HCT116 (cell line): ENCODE measurements around the gene PXMP4. TPM values are rescaled to one million over a fixed set of nuclear protein-coding genes. Genes with fewer than 3 reads are reported as not detected.

Source experiments
- ATAC-seq: fragments of 200-7000 bp; cut with Tn5 transposase; 2 replicates; pipeline ENCODE4 v1.9.1; 2020; ENCODE audit warnings: mild to moderate bottlenecking, moderate library complexity
- BruUV-seq: library from RNA; stranded (reverse); fragments of 400-500 nt; replicated peaks from 2 replicates; lab custom pipeline; 2021; lab: Mats Ljungman, UMichigan
- CTCF ChIA-PET: fragments of 300-600 bp; sonication (Branson Sonifier 250); formaldehyde crosslinking; loops from one replicate; lab custom pipeline; 2021; ENCODE audit warnings: antibody characterized with exemption; lab: Charles Lee
- POLR2A ChIA-PET: fragments of 300-600, 350-600 bp; sonication (Branson Sonifier 250); formaldehyde crosslinking; loops from one replicate; lab custom pipeline; 2021; ENCODE audit warnings: antibody characterized with exemption; lab: Charles Lee
- RAD21 ChIA-PET, 2 experiments: fragments of 300-600 bp; sonication (Branson Sonifier 250); formaldehyde crosslinking; loops; one replicate each; lab custom pipeline; 2023; ENCODE audit warnings: low total read pairs in 2 of 2; ENCODE audit not compliant: uncharacterized antibody in 2 of 2, unreplicated experiment in 2 of 2, low non-redundant PET in 1 of 2; lab: Charles Lee
- DNase-seq: peaks from one replicate; pipeline ENCODE4 v3.0.0-alpha.2; 2010; ENCODE audit warnings: low read depth, low spot score
- H2AFZ ChIP-seq: fragments of 200-600 bp; shearing (Covaris generic), sonication (generic); 2 replicates; pipeline ENCODE4 v1.6.1; 2017; ENCODE audit warnings: low read depth, mixed run types, mixed read lengths, antibody characterized with exemption, low read length; ENCODE audit not compliant: poor library complexity, severe bottlenecking
- H3K27ac ChIP-seq: 2 replicates; pipeline ENCODE4 v1.5.1; 2012; ENCODE audit warnings: low read depth, low read length
- H3K27me3 ChIP-seq: fragments of 200-600 bp; sonication (generic); 2 replicates; pipeline ENCODE4 v1.6.1; 2016; ENCODE audit warnings: mixed run types, low read length, mixed read lengths; ENCODE audit not compliant: insufficient read depth
- H3K36me3 ChIP-seq, 2 experiments: fragments of 200-500 bp in 1 of 2; fragments of 200-600 bp in 1 of 2; sonication (Bioruptor generic) in 1 of 2; sonication (generic) in 1 of 2; 2 replicates each; pipeline versions ENCODE4 v1.5.1 to v1.6.1; 2014 to 2016; ENCODE audit warnings: low read length in 2 of 2, inconsistent platforms in 1 of 2, mixed read lengths in 1 of 2, mixed run types in 1 of 2; ENCODE audit not compliant: insufficient read depth in 2 of 2, control insufficient read depth in 1 of 2
- H3K4me1 ChIP-seq, 2 experiments: fragments of 200-600 bp in 1 of 2; sonication (generic) in 1 of 2; 2 replicates each; pipeline versions ENCODE4 v1.5.1 to v1.6.1; 2012 to 2017; ENCODE audit warnings: low read length in 2 of 2, inconsistent platforms in 1 of 2, mild to moderate bottlenecking in 1 of 2, mixed read lengths in 1 of 2, mixed run types in 1 of 2, moderate library complexity in 1 of 2; ENCODE audit not compliant: insufficient read depth in 2 of 2, control insufficient read depth in 1 of 2
- H3K4me2 ChIP-seq: fragments of 200-600 bp; sonication (generic); 2 replicates; pipeline ENCODE4 v1.6.1; 2017; ENCODE audit warnings: mixed run types, low read length, mixed read lengths
- H3K4me3 ChIP-seq, 2 experiments: fragments of 200-600 bp in 1 of 2; sonication (generic) in 1 of 2; replicated peaks in 1 of 2; 2 replicates each; pipeline ENCODE4 v1.5.1; 2011 to 2016; ENCODE audit warnings: low read length in 2 of 2, control low read depth in 1 of 2, low read depth in 1 of 2, mild to moderate bottlenecking in 1 of 2, mixed read lengths in 1 of 2, mixed run types in 1 of 2
- H3K79me2 ChIP-seq: fragments of 200-600 bp; sonication (generic); 2 replicates; pipeline ENCODE4 v1.6.1; 2017; ENCODE audit warnings: mild to moderate bottlenecking, mixed run types, low read length, moderate library complexity, mixed read lengths; ENCODE audit not compliant: insufficient read depth
- H3K9ac ChIP-seq: fragments of 200-600 bp; sonication (generic); 2 replicates; pipeline ENCODE4 v1.6.1; 2016; ENCODE audit warnings: low read length, mixed read lengths
- H3K9me2 ChIP-seq: fragments of 200-600 bp; sonication (generic), shearing (Covaris generic); 2 replicates; pipeline ENCODE4 v1.6.1; 2017; ENCODE audit warnings: mixed run types, mild to moderate bottlenecking, moderate library complexity; ENCODE audit not compliant: insufficient read depth
- H3K9me3 ChIP-seq, 2 experiments: fragments of 200-500 bp in 1 of 2; fragments of 200-600 bp in 1 of 2; sonication (Bioruptor generic) in 1 of 2; sonication (generic) in 1 of 2; 2 replicates each; pipeline ENCODE4 v1.6.1; 2014 to 2017; ENCODE audit warnings: low read length in 2 of 2, mixed read lengths in 2 of 2, inconsistent platforms in 1 of 2, low read depth in 1 of 2, mild to moderate bottlenecking in 1 of 2, mixed run types in 1 of 2, moderate library complexity in 1 of 2; ENCODE audit not compliant: control insufficient read depth in 1 of 2, insufficient read depth in 1 of 2
- H4K20me1 ChIP-seq: fragments of 200-600 bp; sonication (generic), shearing (Covaris generic); 2 replicates; pipeline ENCODE4 v1.6.1; 2017; ENCODE audit warnings: mixed run types, mild to moderate bottlenecking, moderate library complexity; ENCODE audit not compliant: insufficient read depth
- CEBPB ChIP-seq: IDR thresholded peaks from 2 replicates; pipeline ENCODE4 v1.6.1; 2012; ENCODE audit warnings: low read depth
- EGR1 ChIP-seq: IDR thresholded peaks from 2 replicates; pipeline ENCODE4 v1.6.1; 2012; ENCODE audit warnings: low read depth
- ELF1 ChIP-seq: IDR thresholded peaks from 2 replicates; pipeline ENCODE4 v1.6.1; 2012; ENCODE audit warnings: low read depth, borderline replicate concordance
- EZH2phosphoT487 ChIP-seq: fragments of 200-600 bp; IDR thresholded peaks from 2 replicates; pipeline ENCODE4 v1.6.1; 2018; ENCODE audit warnings: antibody characterized with exemption, borderline replicate concordance
- FOSL1 ChIP-seq: IDR thresholded peaks from 2 replicates; pipeline ENCODE4 v1.6.1; 2012; ENCODE audit warnings: low read depth
- JUND ChIP-seq: IDR thresholded peaks from 2 replicates; pipeline ENCODE4 v1.6.1; 2012
- POLR2A ChIP-seq: IDR thresholded peaks from 2 replicates; pipeline ENCODE4 v1.7.0; 2011; ENCODE audit warnings: borderline replicate concordance; ENCODE audit not compliant: insufficient read depth, insufficient read length; ENCODE audit errors: extremely low read depth
- POLR2AphosphoS5 ChIP-seq: IDR thresholded peaks from 2 replicates; pipeline ENCODE4 v1.6.1; 2011; ENCODE audit warnings: mild to moderate bottlenecking, low read depth, low read length, moderate library complexity
- SIN3A ChIP-seq: IDR thresholded peaks from 2 replicates; pipeline ENCODE4 v1.6.1; 2012; ENCODE audit warnings: low read depth
- SP1 ChIP-seq: IDR thresholded peaks from 2 replicates; pipeline ENCODE4 v1.6.1; 2012; ENCODE audit warnings: low read depth
- SRF ChIP-seq: IDR thresholded peaks from 2 replicates; pipeline ENCODE4 v1.6.1; 2012; ENCODE audit warnings: low read depth
- TCF7L2 ChIP-seq: IDR thresholded peaks from 2 replicates; pipeline ENCODE4 v1.7.0; 2011; ENCODE audit warnings: borderline replicate concordance, inconsistent platforms; ENCODE audit not compliant: insufficient read depth, insufficient read length; ENCODE audit errors: extremely low read depth
- ZFX ChIP-seq: fragments of 450-650 bp; IDR thresholded peaks from 2 replicates; pipeline ENCODE4 v1.6.1; 2017
- ZNF274 ChIP-seq: fragments of 200-500 bp; sonication (Bioruptor generic); IDR thresholded peaks from 2 replicates; pipeline ENCODE4 v1.6.1; 2014; ENCODE audit warnings: mild to moderate bottlenecking, low read depth, low read length, inconsistent platforms
- intact Hi-C: fragments of 100-400 bp; cut with micrococcal nuclease; formaldehyde crosslinking; loops from 2 replicates; pipeline ENCODE4 v1.10.0; 2022
- total RNA-seq: library from RNA; stranded (reverse); gene quantifications from one replicate; pipeline ENCODE4 v1.2.1, GENCODE V29; 2021; ENCODE audit not compliant: unreplicated experiment
- TF ChIP-seq, protein P1 (sequence below): IDR thresholded peaks from 2 replicates; pipeline ENCODE4 v1.6.1; 2011; ENCODE audit warnings: mild to moderate bottlenecking, low read length, moderate library complexity; ENCODE audit not compliant: insufficient replicate concordance; ENCODE audit errors: extremely low read depth
- TF ChIP-seq, protein P2 (sequence below): IDR thresholded peaks from 2 replicates; pipeline ENCODE4 v1.6.1; 2012
- TF ChIP-seq, protein P3 (sequence below): IDR thresholded peaks from 2 replicates; pipeline ENCODE4 v1.6.1; 2012; ENCODE audit warnings: low read depth
- TF ChIP-seq, protein P4 (sequence below): IDR thresholded peaks from 2 replicates; pipeline ENCODE4 v1.6.1; 2012
- TF ChIP-seq, protein P5 (sequence below), 3 experiments: fragments of 200-600 bp in 1 of 3; sonication (generic) in 1 of 3; IDR thresholded peaks in 2 of 3; conservative IDR thresholded peaks in 1 of 3; 2 replicates each; pipeline ENCODE4 v1.5.1; 2012 to 2017; ENCODE audit warnings: low read depth in 2 of 3, low read length in 2 of 3, antibody characterized with exemption in 1 of 3, borderline replicate concordance in 1 of 3, control low read depth in 1 of 3, mild to moderate bottlenecking in 1 of 3, mixed read lengths in 1 of 3, mixed run types in 1 of 3, moderate library complexity in 1 of 3; ENCODE audit not compliant: insufficient read depth in 1 of 3

The PXMP4 gene
- total RNA-seq, 1 experiment from 2014 or later = 9.6 TPM

DNA sequence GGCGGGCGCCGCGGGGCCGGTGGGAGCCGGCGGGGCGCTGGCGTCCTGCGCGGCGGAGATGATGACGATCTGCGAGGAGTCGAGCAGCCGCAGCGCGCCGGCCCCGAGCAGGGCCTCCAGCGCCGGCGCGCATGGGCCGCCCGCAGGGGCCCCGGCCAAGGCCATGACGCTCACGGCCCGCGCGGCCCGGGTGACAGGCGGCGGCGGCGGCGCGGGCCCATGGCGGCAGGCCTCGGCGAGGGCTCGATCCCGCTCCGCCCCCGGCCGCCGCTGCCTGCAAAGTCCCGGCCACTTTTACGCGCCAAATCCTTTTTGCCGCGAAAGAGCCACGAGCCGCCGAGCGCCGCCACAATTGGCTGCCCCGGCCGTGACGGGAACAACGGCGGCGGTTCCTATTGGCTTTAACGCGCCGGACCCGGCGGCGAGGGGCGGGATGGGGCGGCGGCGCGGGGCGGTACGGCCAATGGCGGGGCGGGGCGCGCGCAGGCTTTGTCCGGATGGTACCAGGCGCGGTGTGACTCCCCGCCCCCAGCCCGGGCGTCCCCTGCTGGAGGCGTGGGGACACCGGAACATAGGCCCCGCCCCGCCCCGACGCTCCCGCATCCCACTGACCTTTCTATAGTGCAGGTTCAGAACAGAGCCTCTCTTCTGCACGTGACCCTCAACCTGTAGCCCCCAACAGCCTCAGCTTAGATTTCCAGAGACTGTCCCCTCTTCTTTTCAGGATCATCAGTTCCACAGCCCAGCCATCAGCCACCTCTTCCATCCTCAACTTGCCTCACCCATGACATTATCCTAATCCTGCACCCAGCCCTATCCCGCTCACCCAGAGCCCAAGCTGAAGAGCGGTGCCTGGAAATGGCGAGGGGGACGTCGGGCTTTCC lies 33.8 kb downstream of the PXMP4 start, which contains the start of gene E2F1:
Gene E2F1, minus strand, starts transcription at position 286 of the 884 bp plus-strand sequence. Its CDS starts 121 bp downstream, at position 165.
- Histone ChIP-seq H3K27ac (peak within 1 kb of the TSS; percentile 83), H2AFZ (peak within 1 kb of the TSS; percentile 98), H3K79me2 (peaks cover 32% of the 10 kb centered on the region), H3K9me2 (no peaks in the 10 kb centered on the region), H3K27me3 (no peaks in the 10 kb centered on the region), H3K36me3 (no peaks in the 10 kb centered on the region), H3K9ac (peak within 1 kb of the TSS; percentile 90), H3K4me1 (peaks cover 13 to 35% of the 10 kb centered on the region in 2 experiments), H3K4me2 (peak within 1 kb of the TSS; percentile 97), H4K20me1 (no peaks in the 10 kb centered on the region), H3K4me3 (peak within 1 kb of the TSS; percentile 82 to 83), H3K9me3 (no peaks in the 10 kb centered on the region)
- DNase-seq (peak; percentile 77), ATAC-seq (peak; percentile 93)
- RAD21 ChIA-PET = no interaction called here
- CTCF ChIA-PET = no interaction called here
- POLR2A ChIA-PET = no interaction called here
- no TSS peak for BruUV-seq
- intact Hi-C loops = no loop called here
- TF ChIP-seq JUND (no peak), POLR2AphosphoS5 (no peak), SP1 (peak; percentile 83), FOSL1 (no peak), EGR1 (0 out of 2 replicates have a peak, but pooled peaks have one; percentile 33), ZFX (peak; percentile 74; the same call in 1 of the 2 replicates), EZH2phosphoT487 (no peak), TCF7L2 (peak; percentile 25), SRF (no peak), SIN3A (peak; percentile 82), CEBPB (no peak), ZNF274 (no peak), ELF1 (no peak), POLR2A (peak; percentile 1)
- TF ChIP-seq, protein P1, sequence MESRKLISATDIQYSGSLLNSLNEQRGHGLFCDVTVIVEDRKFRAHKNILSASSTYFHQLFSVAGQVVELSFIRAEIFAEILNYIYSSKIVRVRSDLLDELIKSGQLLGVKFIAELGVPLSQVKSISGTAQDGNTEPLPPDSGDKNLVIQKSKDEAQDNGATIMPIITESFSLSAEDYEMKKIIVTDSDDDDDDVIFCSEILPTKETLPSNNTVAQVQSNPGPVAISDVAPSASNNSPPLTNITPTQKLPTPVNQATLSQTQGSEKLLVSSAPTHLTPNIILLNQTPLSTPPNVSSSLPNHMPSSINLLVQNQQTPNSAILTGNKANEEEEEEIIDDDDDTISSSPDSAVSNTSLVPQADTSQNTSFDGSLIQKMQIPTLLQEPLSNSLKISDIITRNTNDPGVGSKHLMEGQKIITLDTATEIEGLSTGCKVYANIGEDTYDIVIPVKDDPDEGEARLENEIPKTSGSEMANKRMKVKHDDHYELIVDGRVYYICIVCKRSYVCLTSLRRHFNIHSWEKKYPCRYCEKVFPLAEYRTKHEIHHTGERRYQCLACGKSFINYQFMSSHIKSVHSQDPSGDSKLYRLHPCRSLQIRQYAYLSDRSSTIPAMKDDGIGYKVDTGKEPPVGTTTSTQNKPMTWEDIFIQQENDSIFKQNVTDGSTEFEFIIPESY = no peak
- TF ChIP-seq, protein P2, sequence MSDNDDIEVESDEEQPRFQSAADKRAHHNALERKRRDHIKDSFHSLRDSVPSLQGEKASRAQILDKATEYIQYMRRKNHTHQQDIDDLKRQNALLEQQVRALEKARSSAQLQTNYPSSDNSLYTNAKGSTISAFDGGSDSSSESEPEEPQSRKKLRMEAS = peak; percentile 92
- TF ChIP-seq, protein P3, sequence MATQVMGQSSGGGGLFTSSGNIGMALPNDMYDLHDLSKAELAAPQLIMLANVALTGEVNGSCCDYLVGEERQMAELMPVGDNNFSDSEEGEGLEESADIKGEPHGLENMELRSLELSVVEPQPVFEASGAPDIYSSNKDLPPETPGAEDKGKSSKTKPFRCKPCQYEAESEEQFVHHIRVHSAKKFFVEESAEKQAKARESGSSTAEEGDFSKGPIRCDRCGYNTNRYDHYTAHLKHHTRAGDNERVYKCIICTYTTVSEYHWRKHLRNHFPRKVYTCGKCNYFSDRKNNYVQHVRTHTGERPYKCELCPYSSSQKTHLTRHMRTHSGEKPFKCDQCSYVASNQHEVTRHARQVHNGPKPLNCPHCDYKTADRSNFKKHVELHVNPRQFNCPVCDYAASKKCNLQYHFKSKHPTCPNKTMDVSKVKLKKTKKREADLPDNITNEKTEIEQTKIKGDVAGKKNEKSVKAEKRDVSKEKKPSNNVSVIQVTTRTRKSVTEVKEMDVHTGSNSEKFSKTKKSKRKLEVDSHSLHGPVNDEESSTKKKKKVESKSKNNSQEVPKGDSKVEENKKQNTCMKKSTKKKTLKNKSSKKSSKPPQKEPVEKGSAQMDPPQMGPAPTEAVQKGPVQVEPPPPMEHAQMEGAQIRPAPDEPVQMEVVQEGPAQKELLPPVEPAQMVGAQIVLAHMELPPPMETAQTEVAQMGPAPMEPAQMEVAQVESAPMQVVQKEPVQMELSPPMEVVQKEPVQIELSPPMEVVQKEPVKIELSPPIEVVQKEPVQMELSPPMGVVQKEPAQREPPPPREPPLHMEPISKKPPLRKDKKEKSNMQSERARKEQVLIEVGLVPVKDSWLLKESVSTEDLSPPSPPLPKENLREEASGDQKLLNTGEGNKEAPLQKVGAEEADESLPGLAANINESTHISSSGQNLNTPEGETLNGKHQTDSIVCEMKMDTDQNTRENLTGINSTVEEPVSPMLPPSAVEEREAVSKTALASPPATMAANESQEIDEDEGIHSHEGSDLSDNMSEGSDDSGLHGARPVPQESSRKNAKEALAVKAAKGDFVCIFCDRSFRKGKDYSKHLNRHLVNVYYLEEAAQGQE = no peak
- TF ChIP-seq, protein P4, sequence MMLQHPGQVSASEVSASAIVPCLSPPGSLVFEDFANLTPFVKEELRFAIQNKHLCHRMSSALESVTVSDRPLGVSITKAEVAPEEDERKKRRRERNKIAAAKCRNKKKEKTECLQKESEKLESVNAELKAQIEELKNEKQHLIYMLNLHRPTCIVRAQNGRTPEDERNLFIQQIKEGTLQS = no peak
- TF ChIP-seq, protein P5, sequence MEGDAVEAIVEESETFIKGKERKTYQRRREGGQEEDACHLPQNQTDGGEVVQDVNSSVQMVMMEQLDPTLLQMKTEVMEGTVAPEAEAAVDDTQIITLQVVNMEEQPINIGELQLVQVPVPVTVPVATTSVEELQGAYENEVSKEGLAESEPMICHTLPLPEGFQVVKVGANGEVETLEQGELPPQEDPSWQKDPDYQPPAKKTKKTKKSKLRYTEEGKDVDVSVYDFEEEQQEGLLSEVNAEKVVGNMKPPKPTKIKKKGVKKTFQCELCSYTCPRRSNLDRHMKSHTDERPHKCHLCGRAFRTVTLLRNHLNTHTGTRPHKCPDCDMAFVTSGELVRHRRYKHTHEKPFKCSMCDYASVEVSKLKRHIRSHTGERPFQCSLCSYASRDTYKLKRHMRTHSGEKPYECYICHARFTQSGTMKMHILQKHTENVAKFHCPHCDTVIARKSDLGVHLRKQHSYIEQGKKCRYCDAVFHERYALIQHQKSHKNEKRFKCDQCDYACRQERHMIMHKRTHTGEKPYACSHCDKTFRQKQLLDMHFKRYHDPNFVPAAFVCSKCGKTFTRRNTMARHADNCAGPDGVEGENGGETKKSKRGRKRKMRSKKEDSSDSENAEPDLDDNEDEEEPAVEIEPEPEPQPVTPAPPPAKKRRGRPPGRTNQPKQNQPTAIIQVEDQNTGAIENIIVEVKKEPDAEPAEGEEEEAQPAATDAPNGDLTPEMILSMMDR (IDR thresholded peaks at IDR 0.05 in 2 of 3, conservative IDR thresholded peaks at IDR 0.05 in 1 of 3; ENCODE audit: borderline replicate concordance in 1 of 3, insufficient read depth in 1 of 3, low read depth in 2 of 3, low read length in 2 of 3) = no peak; a peak in 1 of 6 replicates
